ENCODE measurements around the gene FN3KRP. TPM values are rescaled to one million over a fixed set of nuclear protein-coding genes. Genes with fewer than 3 reads are reported as not detected.

The FN3KRP gene
- total and polyA plus RNA-seq, 2 of the 13 experiments (the other 11 are each of a cell fraction or from before 2014, with no cell fraction given), result 22.4 to 28.2 TPM

- TF ChIP-seq KDM2A (CRISPR knock-in tag; IDR thresholded peaks at IDR 0.05; ENCODE audit: borderline replicate concordance, low read depth), result peak; percentile 28; the same call in 1 of the 2 replicates
- 0 out of 2 replicates have a peak, but pooled peaks have one; percentile 35 for TF ChIP-seq IRF9 (CRISPR knock-in tag; IDR thresholded peaks at IDR 0.05; ENCODE audit: borderline replicate concordance)
- peak; percentile 80 for TF ChIP-seq SIN3B (IDR thresholded peaks at IDR 0.05; ENCODE audit: low read length)
- TF ChIP-seq ATF7 (IDR thresholded peaks at IDR 0.05), result peak; percentile 81
- TF ChIP-seq ATF7 (CRISPR knock-in tag; IDR thresholded peaks at IDR 0.05), result no peak
- no peak; the same call in 1 of the 2 replicates for TF ChIP-seq BORCS8-MEF2B (CRISPR knock-in tag; IDR thresholded peaks at IDR 0.05)
- no peak for TF ChIP-seq MLXIP (CRISPR knock-in tag; IDR thresholded peaks at IDR 0.05; ENCODE audit: borderline replicate concordance)
- no peak; the same call in 1 of the 2 replicates for TF ChIP-seq NR2C2 (CRISPR knock-in tag; IDR thresholded peaks at IDR 0.05; ENCODE audit: borderline replicate concordance)
- 0 out of 2 replicates have a peak, but pooled peaks have one; percentile 36 for TF ChIP-seq THAP11 (CRISPR knock-in tag; IDR thresholded peaks at IDR 0.05)
- 0 out of 2 replicates have a peak, but pooled peaks have one; percentile 56 for TF ChIP-seq ZNF670 (CRISPR knock-in tag; IDR thresholded peaks at IDR 0.05; ENCODE audit: borderline replicate concordance)
- no peak for TF ChIP-seq USF2 (IDR thresholded peaks at IDR 0.05; ENCODE audit: low read depth, low read length)
- peak; percentile 10; the same call in 1 of the 2 replicates for TF ChIP-seq USF2 (CRISPR knock-in tag; IDR thresholded peaks at IDR 0.05; ENCODE audit: borderline replicate concordance)
- peak; percentile 85 for TF ChIP-seq CREB1 (IDR thresholded peaks at IDR 0.05)
- TF ChIP-seq CREB1 (CRISPR knock-in tag; IDR thresholded peaks at IDR 0.05), result peak; percentile 66
- TF ChIP-seq NRL (CRISPR knock-in tag; IDR thresholded peaks at IDR 0.05; ENCODE audit: borderline replicate concordance), result peak; percentile 51
- no peak for TF ChIP-seq NONO (IDR thresholded peaks at IDR 0.05)
- TF ChIP-seq NONO (CRISPR knock-in tag; conservative IDR thresholded peaks at IDR 0.05), result 0 out of 2 replicates have a peak, but pooled peaks have one; percentile 35
- no peak for TF ChIP-seq NFRKB (IDR thresholded peaks at IDR 0.05)
- TF ChIP-seq, protein P1, sequence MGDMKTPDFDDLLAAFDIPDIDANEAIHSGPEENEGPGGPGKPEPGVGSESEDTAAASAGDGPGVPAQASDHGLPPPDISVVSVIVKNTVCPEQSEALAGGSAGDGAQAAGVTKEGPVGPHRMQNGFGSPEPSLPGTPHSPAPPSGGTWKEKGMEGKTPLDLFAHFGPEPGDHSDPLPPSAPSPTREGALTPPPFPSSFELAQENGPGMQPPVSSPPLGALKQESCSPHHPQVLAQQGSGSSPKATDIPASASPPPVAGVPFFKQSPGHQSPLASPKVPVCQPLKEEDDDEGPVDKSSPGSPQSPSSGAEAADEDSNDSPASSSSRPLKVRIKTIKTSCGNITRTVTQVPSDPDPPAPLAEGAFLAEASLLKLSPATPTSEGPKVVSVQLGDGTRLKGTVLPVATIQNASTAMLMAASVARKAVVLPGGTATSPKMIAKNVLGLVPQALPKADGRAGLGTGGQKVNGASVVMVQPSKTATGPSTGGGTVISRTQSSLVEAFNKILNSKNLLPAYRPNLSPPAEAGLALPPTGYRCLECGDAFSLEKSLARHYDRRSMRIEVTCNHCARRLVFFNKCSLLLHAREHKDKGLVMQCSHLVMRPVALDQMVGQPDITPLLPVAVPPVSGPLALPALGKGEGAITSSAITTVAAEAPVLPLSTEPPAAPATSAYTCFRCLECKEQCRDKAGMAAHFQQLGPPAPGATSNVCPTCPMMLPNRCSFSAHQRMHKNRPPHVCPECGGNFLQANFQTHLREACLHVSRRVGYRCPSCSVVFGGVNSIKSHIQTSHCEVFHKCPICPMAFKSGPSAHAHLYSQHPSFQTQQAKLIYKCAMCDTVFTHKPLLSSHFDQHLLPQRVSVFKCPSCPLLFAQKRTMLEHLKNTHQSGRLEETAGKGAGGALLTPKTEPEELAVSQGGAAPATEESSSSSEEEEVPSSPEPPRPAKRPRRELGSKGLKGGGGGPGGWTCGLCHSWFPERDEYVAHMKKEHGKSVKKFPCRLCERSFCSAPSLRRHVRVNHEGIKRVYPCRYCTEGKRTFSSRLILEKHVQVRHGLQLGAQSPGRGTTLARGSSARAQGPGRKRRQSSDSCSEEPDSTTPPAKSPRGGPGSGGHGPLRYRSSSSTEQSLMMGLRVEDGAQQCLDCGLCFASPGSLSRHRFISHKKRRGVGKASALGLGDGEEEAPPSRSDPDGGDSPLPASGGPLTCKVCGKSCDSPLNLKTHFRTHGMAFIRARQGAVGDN (CRISPR knock-in tag; IDR thresholded peaks at IDR 0.05), result peak; percentile 88
Measured at GRCh38 chr17:82716203-82717010, at the start of gene FN3KRP (continued).
